Body of pancreas (tissue), 4 donors: ENCODE measurements around the gene WDFY4. TPM values are rescaled to one million over a fixed set of nuclear protein-coding genes. Genes with fewer than 3 reads are reported as not detected.

Source experiments
- ATAC-seq: fragments of 150-250 bp; one replicate; pipeline ENCODE4 v1.9.1; 2016
- DNase-seq, 4 donors: peaks; one replicate each; pipeline ENCODE4 v3.0.0-alpha.2; 2019
- H3K27ac ChIP-seq, 4 donors: fragments of 200-600 bp; sonication (generic); 1 replicate in 3 of 4; 2 replicates in 1 of 4; pipeline versions ENCODE4 v1.5.1 to v1.6.1; 2016 to 2019; ENCODE audit warnings: mild to moderate bottlenecking in 1 of 4, mixed read lengths in 1 of 4, moderate library complexity in 1 of 4
- H3K27me3 ChIP-seq, 2 donors: fragments of 200-600 bp; sonication (generic); one replicate each; pipeline ENCODE4 v1.6.0; 2016; ENCODE audit warnings: mild to moderate bottlenecking in 1 of 2
- H3K36me3 ChIP-seq, 2 donors: fragments of 200-600 bp; sonication (generic); replicated peaks in 1 of 2; 2 replicates each; pipeline ENCODE4 v1.5.1; 2016; ENCODE audit warnings: low read depth in 2 of 2; ENCODE audit not compliant: insufficient read depth in 1 of 2
- H3K4me1 ChIP-seq: fragments of 200-600 bp; sonication (generic); one replicate; pipeline ENCODE4 v1.6.0; 2016
- H3K4me3 ChIP-seq, 2 donors: fragments of 200-600 bp; sonication (generic); 1 replicate in 1 of 2; 2 replicates in 1 of 2; pipeline ENCODE4 v1.5.1; 2016 to 2019
- H3K9me3 ChIP-seq, 3 donors: fragments of 200-600 bp; sonication (generic); 1 replicate in 2 of 3; 2 replicates in 1 of 3; pipeline ENCODE4 v1.5.1; 2016
- CTCF ChIP-seq, 7 experiments: fragments of 450-650 bp in 4 of 7; fragments of 200-600 bp in 3 of 7; sonication (generic) in 3 of 7; IDR thresholded peaks; one replicate each; pipeline ENCODE4 v1.5.1; 2016 to 2019; ENCODE audit warnings: antibody characterized with exemption in 7 of 7
- POLR2A ChIP-seq, 3 donors: fragments of 450-650 bp; IDR thresholded peaks; one replicate each; pipeline ENCODE4 v1.6.1; 2016; ENCODE audit warnings: antibody characterized with exemption in 3 of 3, mild to moderate bottlenecking in 2 of 3
- WGBS, 2 donors: methylation state at CpG; one replicate each; pipeline ENCODE4 v1.1.5; 2017; 5-methylcytosine and 5-hydroxymethylcytosine counted together
- intact Hi-C: fragments of 100-400 bp; cut with DNase I; formaldehyde crosslinking; loops from one replicate; pipeline ENCODE4 v1.15.1; 2023
- total RNA-seq, 2 donors: library from RNA; depleted of rRNA; stranded (reverse); fragments of >200 nt; gene quantifications; one replicate each; pipeline ENCODE4 v1.1.0, GENCODE V29; 2016

The WDFY4 gene
- total RNA-seq, 2 donors from 2014 or later = 0.66 to 2.3 TPM

GRCh38 chr10:48957361-48958151, 272.9 kb downstream of the WDFY4 start:
- Histone ChIP-seq H3K4me3 (no peak overlapping the region), H3K27me3 (no peaks in the 10 kb centered on the region), H3K9me3 (no peaks in the 10 kb centered on the region), H3K36me3 (no peaks in the 10 kb centered on the region), H3K4me1 (no peaks in the 10 kb centered on the region), H3K27ac (no peak overlapping the region)
- intact Hi-C loops = no loop called here
- WGBS, 2 donors = 71 to 88% methylated on average over 6 to 16 of the region's 16 CpGs
- TF ChIP-seq CTCF (IDR thresholded peaks at IDR 0.05) (no peak), POLR2A (IDR thresholded peaks at IDR 0.05) (no peak)
- DNase-seq (no peak), ATAC-seq (no peak)

GRCh38 chr10:48958598-48959190, 274.0 kb downstream of the WDFY4 start:
- Histone ChIP-seq H3K4me3 (no peak overlapping the region), H3K9me3 (no peaks in the 10 kb centered on the region), H3K27ac (no peak overlapping the region), H3K36me3 (no peaks in the 10 kb centered on the region), H3K27me3 (no peaks in the 10 kb centered on the region), H3K4me1 (no peaks in the 10 kb centered on the region)
- intact Hi-C loops = no loop called here
- DNase-seq = no peak
- WGBS, 2 donors = 55 to 80% methylated on average over 1 of the region's 1 CpG
- ATAC-seq = no peak
- TF ChIP-seq POLR2A (IDR thresholded peaks at IDR 0.05) (no peak), CTCF (IDR thresholded peaks at IDR 0.05) (no peak)

GRCh38 chr10:48964038-48964437, 279.4 kb downstream of the WDFY4 start:
- no peaks in the 10 kb centered on the region for H3K9me3 ChIP-seq
- WGBS, 2 donors = 81% methylated on average over 1 of the region's 1 CpG
- H3K27me3 ChIP-seq = no peaks in the 10 kb centered on the region
- intact Hi-C loops = no loop called here
- no peak overlapping the region for H3K4me3 ChIP-seq
- no peak for DNase-seq
- no peaks in the 10 kb centered on the region for H3K36me3 ChIP-seq
- H3K4me1 ChIP-seq = no peaks in the 10 kb centered on the region
- H3K27ac ChIP-seq = no peak overlapping the region
- TF ChIP-seq POLR2A (IDR thresholded peaks at IDR 0.05) (no peak), CTCF (IDR thresholded peaks at IDR 0.05) (no peak)
- no peak for ATAC-seq

GRCh38 chr10:48965460-48965859, 280.8 kb downstream of the WDFY4 start:
- Histone ChIP-seq H3K4me3 (no peak overlapping the region), H3K27me3 (no peaks in the 10 kb centered on the region), H3K36me3 (no peaks in the 10 kb centered on the region), H3K27ac (no peak overlapping the region), H3K9me3 (no peaks in the 10 kb centered on the region), H3K4me1 (no peaks in the 10 kb centered on the region)
- intact Hi-C loops = no loop called here
- ATAC-seq (no peak), DNase-seq (no peak)
- 76 to 88% methylated on average over 4 of the region's 4 CpGs for WGBS, 2 donors
- TF ChIP-seq CTCF (IDR thresholded peaks at IDR 0.05) (no peak), POLR2A (IDR thresholded peaks at IDR 0.05) (no peak)
